GM19455 (cell line): Measurements from ENCODE around the gene OXSR1.
A peak's percentile ranks its signal among the peaks of the same experiment; 100 is the strongest.

Source experiments
- ATAC-seq: cut with Tn5 transposase; IDR thresholded peaks from one replicate; pipeline ENCODE4 v1.9.1; 2021; ENCODE audit not compliant: unreplicated experiment

OXSR1 gene

GRCh38 chr3:38164952-38165721, at the start of gene OXSR1:
Gene OXSR1, plus strand, starts transcription at chr3:38165537. Its CDS starts 340 bp downstream, at chr3:38165877.
- ATAC-seq, result peak; percentile 93

DNA sequence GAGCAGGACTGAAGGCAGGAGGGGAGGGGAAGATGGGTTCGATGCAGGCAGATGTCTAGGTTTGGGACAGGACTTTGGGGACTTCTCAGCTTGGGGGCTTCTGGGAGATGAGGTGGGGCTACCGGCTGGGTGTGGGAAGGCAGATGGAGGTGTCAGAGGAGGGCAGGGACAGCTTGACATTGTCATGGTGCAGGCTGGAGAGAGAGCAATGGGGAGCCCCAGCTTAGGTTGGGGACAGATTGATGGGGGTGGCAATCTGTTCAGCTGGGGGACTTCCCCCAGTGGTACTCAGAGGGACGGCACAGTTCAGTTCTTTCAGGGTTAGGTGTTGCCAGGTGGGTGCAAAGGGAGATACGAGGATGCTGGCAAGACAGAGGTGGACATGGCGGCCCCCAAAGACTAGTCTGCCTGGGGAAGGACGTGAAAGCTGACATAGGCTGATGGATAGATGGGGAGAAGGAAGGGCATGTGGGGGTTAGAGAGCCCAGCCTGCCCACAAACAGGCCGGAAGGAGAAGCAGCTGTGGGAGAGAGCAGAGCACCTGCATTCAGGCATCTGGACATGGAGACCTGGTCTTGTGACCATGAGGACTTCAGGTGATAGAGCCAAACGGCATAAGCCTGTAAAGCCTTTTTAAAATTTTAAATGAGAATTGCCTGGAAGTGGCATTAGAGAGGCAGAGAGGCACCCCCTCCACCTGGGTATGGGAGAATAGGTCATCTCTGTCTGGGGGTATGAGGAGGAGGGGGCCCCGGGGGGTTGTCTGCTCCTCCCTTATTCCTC, 49.5 kb upstream of the OXSR1 start:
- no peak for ATAC-seq

DNA sequence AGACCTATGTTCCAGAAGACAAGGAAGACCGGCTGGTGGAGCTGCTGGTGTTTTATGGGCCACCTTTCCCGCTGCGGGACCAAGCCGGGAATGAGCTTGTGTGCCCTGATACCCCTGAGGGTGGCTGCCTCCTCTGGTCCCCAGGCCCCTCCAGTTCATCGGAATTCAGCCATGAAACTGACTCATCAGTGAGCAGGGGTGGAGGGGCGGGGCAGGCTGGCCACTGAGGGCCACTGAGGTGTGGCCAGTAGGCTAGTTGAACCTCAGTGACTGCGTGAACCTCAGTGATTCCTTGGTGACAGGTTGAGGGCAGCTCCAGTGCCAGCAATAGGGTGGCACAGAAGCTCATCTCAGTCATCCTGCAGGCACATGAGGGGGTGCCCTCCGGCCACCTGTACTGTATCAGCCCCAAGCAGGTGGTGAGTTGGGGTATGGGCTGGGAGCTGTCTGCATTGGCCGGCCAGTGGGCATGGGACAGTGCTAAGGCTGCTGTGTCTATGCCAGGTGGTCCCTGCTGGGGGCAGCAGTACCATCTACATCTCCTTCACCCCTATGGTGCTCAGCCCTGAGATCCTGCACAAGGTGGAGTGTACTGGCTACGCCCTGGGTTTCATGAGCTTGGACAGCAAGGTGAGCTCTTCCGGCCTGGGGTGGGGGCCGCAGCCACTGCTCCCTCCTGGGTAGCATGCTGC, 48.7 kb upstream of the OXSR1 start:
- no peak for ATAC-seq

- ATAC-seq, result no peak
Measured at GRCh38 chr3:38117163-38117716, 48.1 kb upstream of the OXSR1 start.

DNA sequence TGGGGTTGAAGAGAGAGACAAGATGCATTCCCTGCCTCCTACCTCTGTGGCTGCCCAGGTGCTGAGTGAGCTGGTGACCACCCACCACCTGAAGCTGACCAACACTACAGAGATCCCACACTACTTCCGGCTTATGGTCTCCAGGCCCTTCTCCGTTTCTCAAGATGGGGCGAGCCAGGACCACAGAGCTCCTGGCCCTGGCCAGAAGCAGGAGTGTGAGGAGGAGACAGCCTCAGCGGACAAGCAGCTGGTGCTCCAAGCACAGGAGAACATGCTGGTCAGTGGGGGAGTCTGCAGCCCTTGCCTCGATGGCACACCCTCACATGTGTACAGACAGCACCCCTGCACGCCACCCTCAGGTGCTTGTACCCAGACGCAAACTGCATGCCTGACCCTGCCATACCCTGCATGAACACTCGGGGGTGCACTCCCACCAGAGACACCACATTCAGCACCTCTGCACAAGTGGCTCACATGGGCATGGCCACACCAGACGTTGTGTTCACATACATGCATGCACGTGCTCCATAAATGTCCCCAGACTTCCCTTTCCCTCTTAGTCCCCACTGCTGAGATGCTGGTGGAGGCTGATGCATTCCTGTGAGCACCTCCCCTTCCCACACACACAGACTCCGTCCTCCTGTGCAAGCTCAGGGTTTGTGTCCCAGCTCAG, 47.5 kb upstream of the OXSR1 start:
- peak; percentile 55 for ATAC-seq

- ATAC-seq, result no peak
Measured at GRCh38 chr3:38118421-38119247, 46.7 kb upstream of the OXSR1 start.

DNA sequence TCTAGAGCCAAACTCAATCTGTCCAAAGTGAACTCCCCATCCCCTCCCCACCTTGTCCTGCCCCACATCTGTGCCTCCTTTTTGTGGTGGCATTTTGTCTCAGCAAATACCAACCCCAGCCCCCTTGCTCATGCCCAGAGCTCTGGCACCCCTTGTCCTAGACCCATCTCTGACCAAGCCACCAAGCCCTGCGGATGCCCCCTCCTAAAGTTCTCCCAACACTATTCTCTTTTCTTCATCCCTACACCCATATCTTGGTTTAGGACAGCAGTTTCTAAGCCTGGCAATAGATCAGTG, 46.1 kb upstream of the OXSR1 start:
- no peak for ATAC-seq

- ATAC-seq, result no peak
Measured at GRCh38 chr3:38119821-38120692, 45.3 kb upstream of the OXSR1 start.

DNA sequence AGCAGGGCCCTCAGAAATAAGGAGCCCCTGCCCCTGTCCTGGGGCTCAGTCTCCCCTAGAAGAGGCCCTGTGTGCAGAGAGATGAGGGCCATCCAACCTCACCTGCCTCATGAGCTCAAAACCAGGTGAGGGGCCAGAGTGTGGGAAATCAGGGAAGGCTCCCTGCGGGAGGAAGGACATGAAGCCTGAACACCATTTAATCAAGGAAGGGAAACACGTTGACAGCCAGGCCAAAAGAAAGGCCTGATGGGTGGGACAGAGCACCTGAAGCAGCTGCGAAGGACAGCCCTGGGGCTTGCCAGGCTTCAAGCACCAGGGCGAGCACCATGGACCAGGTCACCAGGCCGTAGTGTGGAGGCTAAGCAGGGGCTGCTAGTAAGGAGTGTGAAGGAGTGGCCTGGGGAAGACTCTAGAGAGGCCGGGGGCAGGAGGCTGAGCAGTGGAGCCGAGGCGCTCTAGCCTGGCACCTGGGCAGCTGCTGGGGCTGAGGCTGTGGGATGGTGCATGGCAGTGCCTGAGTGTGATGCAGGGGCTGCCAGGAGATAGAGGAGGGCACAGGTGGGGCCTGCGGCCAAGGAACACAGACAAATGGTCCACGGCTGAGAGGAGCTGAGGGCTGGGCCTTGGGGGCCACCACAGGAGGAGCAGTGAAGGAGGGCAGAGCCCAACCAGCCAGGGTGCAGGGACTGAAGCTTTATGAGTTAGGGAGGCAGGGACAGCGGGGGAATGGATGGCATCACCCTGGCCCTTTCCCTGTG, 44.5 kb upstream of the OXSR1 start:
- ATAC-seq, result no peak

GRCh38 chr3:38121451-38121831, 43.9 kb upstream of the OXSR1 start:
- no peak for ATAC-seq

DNA sequence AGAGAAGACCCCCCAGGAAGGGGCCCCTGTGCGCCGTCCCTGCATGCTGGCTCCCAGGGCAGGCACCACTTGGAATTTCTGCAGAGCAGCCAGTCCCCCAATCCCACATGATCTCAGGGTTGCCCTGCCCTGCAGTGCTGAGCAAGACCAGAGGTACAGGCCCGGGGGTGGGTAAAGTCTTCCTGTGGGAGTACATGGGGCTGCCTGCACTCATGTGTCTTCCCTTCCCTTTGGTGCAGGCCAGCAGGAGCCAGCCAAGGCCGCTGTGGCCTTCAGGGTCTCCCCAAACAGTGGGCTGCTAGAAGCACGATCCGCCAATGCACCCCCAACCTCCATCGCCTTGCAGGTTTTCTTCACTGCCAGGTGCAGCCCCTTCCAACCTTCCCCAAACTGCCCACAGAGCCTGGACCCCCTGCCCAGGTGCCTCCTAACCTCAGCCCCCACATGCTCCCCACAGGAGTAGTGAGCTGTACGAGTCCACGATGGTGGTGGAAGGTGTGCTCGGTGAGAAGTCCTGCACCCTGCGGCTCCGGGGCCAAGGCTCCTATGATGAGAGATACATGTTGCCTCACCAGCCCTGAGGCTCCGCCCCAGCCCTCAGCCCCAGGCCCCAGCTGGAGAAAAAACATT, 43.4 kb upstream of the OXSR1 start:
- no peak for ATAC-seq

DNA sequence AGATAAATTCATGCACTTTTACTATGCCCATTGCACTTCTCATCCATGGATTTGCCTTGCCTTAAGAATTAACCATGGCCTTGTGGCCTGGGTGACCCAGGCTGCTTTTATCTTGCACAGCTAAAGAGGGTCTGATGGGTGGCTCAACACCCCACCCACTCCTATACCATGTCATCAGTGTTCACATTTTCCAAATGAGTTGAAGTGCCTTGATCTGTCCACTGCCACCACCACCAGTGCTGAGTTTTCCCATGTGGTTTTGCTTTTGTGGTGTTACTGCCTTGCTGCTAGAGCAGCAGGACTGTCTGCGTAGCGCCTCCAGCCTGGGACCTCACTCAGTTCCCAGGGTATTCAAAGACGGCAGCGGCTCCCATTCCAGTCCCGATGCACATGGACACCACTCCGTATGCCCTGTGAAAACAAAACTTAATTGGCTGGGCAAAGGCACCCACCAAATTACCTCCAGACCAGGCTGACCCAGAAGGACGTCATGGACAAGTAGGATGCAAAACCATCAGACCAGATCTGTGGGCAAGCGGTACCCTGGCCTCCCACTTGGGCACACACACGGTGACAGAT, 42.5 kb upstream of the OXSR1 start:
- no peak for ATAC-seq

GRCh38 chr3:38124324-38125122, 40.8 kb upstream of the OXSR1 start:
- ATAC-seq, result no peak

GRCh38 chr3:38125305-38126120, 39.8 kb upstream of the OXSR1 start:
- ATAC-seq, result no peak

GRCh38 chr3:38126121-38126892, 39.0 kb upstream of the OXSR1 start:
- no peak for ATAC-seq
